Measurements from ENCODE around the gene SPINK2. TPM values are rescaled to one million over a fixed set of nuclear protein-coding genes. Genes with fewer than 3 reads are reported as not detected.

SPINK2 gene
- total RNA-seq, 1 donor from 2014 or later = not detected

DNA sequence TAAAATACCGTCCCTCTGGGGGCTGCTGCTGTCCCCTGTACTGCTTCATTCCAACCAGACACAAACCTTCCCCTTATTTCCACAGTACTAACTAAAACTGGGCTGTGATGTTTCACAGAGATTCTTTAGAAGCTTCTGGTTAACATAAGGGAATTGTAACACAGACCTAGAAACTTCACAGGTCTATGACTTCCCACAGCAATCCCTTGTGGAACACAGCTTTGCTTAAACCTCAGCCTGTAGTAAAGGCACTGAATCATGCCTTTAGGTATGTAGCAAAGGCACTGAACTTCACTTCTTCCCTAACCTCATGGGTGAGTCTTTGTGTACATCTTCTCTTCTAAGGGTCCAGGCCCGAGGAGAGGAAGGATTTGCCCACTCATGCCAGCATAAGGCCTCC lies 49.4 kb downstream of the SPINK2 start:
- H3K27me3 Mint-ChIP-seq (ENCODE audit: insufficient read depth, low read depth) = peaks cover 3% of the 10 kb centered on the region

DNA sequence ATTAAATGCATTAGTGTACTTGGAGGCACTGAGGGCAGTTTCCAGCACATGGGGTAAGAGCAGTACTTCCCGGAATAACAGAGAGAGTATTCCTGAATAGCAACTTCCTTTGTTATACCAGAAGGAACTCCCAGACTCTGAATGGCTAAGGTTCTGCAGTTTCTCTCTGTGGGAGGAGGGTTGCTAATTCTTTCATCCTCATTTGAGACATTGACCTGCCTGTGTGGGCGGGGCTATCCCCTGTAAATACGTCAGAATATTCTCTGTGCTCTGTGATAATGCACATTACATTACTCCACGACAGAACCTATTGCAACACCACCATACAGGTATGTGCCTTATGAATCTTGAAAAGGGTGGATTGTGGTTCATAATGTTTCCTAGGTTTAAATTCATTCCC lies 52.7 kb downstream of the SPINK2 start:
- TF ChIP-seq, protein P1, sequence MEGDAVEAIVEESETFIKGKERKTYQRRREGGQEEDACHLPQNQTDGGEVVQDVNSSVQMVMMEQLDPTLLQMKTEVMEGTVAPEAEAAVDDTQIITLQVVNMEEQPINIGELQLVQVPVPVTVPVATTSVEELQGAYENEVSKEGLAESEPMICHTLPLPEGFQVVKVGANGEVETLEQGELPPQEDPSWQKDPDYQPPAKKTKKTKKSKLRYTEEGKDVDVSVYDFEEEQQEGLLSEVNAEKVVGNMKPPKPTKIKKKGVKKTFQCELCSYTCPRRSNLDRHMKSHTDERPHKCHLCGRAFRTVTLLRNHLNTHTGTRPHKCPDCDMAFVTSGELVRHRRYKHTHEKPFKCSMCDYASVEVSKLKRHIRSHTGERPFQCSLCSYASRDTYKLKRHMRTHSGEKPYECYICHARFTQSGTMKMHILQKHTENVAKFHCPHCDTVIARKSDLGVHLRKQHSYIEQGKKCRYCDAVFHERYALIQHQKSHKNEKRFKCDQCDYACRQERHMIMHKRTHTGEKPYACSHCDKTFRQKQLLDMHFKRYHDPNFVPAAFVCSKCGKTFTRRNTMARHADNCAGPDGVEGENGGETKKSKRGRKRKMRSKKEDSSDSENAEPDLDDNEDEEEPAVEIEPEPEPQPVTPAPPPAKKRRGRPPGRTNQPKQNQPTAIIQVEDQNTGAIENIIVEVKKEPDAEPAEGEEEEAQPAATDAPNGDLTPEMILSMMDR (IDR thresholded peaks at IDR 0.05) = no peak
- TF ChIP-seq EZH2phosphoT487 (IDR thresholded peaks at IDR 0.05) (no peak), EZH2 (IDR thresholded peaks at IDR 0.05) (no peak)
- no peaks in the 10 kb centered on the region for H3K36me3 Mint-ChIP-seq
- Histone ChIP-seq H4K20me1 (ENCODE audit: low read depth) (no peaks in the 10 kb centered on the region), H3K4me2 (peak overlapping the region; percentile 5), H3K9ac (no peak overlapping the region), H3K27ac (no peak overlapping the region), H2AFZ (replicated peaks) (no peak overlapping the region), H3F3A (ENCODE audit: low read depth) (no peaks in the 10 kb centered on the region), H3K79me2 (ENCODE audit: low read depth) (no peaks in the 10 kb centered on the region), H3K4me1 (peaks cover 4% of the 10 kb centered on the region), H3K27me3 (no peaks in the 10 kb centered on the region), H3K4me3 (no peak overlapping the region), H3K9me3 (ENCODE audit: low read depth) (no peaks in the 10 kb centered on the region), H3K36me3 (no peaks in the 10 kb centered on the region)
- no peak overlapping the region for H3K4me3 Mint-ChIP-seq
- DNase-seq (ENCODE audit: low spot score) = no peak
- H3K4me1 Mint-ChIP-seq = peaks cover 6% of the 10 kb centered on the region
- no peaks in the 10 kb centered on the region for H3K27me3 Mint-ChIP-seq (ENCODE audit: insufficient read depth, low read depth)
- H3K27ac Mint-ChIP-seq = no peak overlapping the region
- no peaks in the 10 kb centered on the region for H3K9me3 Mint-ChIP-seq

More for the DNA sequence above, 49.4 kb downstream of the SPINK2 start:
- H3K4me3 ChIP-seq = no peak overlapping the region
- no peaks in the 10 kb centered on the region for H3K9me3 ChIP-seq (ENCODE audit: low read depth)
- no peak overlapping the region for H3K27ac ChIP-seq
- no peaks in the 10 kb centered on the region for H3K36me3 ChIP-seq
- peaks cover 4% of the 10 kb centered on the region for H3K4me1 ChIP-seq
- H4K20me1 ChIP-seq (ENCODE audit: low read depth) = no peaks in the 10 kb centered on the region
- TF ChIP-seq, protein P1 (IDR thresholded peaks at IDR 0.05) = no peak
- TF ChIP-seq EZH2 (IDR thresholded peaks at IDR 0.05) (no peak), EZH2phosphoT487 (IDR thresholded peaks at IDR 0.05) (no peak)
- H3K79me2 ChIP-seq (ENCODE audit: low read depth) = no peaks in the 10 kb centered on the region
- H3K9ac ChIP-seq = no peak overlapping the region
- H3K4me1 Mint-ChIP-seq = peaks cover 3% of the 10 kb centered on the region
- H3K4me3 Mint-ChIP-seq = no peak overlapping the region
- H3K9me3 Mint-ChIP-seq = no peaks in the 10 kb centered on the region
- H3K27me3 ChIP-seq = no peaks in the 10 kb centered on the region
- no peak overlapping the region for H2AFZ ChIP-seq (replicated peaks)
- no peaks in the 10 kb centered on the region for H3F3A ChIP-seq (ENCODE audit: low read depth)
- DNase-seq (ENCODE audit: low spot score) = no peak
- no peaks in the 10 kb centered on the region for H3K36me3 Mint-ChIP-seq
- no peak overlapping the region for H3K27ac Mint-ChIP-seq
- no peak overlapping the region for H3K4me2 ChIP-seq

DNA sequence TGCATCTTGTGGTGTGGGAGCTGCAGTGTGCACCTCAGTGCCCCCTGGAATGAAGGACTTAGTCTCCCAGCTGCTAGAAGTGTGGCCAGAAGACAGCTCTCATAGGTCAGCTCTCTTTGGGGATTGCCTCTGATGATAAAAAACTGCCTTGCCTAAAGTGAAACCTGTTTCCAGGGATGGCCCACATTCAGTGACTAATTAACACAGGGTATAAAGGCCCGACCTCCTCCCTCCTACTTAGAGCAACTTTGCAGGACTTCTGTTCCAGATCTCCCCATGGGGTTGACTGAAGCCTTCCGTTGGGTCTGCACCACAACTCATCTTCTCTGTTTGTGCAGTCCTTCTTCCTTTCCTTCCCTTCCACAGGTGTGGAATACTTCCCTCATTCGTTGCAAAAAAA lies 53.2 kb downstream of the SPINK2 start:
- H3K27ac ChIP-seq = no peak overlapping the region
- no peaks in the 10 kb centered on the region for H4K20me1 ChIP-seq (ENCODE audit: low read depth)
- no peaks in the 10 kb centered on the region for H3K79me2 ChIP-seq (ENCODE audit: low read depth)
- DNase-seq (ENCODE audit: low spot score) = no peak
- Mint-ChIP-seq H3K4me3 (no peak overlapping the region), H3K27ac (no peak overlapping the region), H3K4me1 (peaks cover 6% of the 10 kb centered on the region), H3K27me3 (ENCODE audit: insufficient read depth, low read depth) (no peaks in the 10 kb centered on the region), H3K9me3 (no peaks in the 10 kb centered on the region), H3K36me3 (no peaks in the 10 kb centered on the region)
- no peak overlapping the region for H2AFZ ChIP-seq (replicated peaks)
- no peak overlapping the region for H3K4me3 ChIP-seq
- no peaks in the 10 kb centered on the region for H3K27me3 ChIP-seq
- H3K9me3 ChIP-seq (ENCODE audit: low read depth) = no peaks in the 10 kb centered on the region
- H3K4me1 ChIP-seq = peaks cover 4% of the 10 kb centered on the region
- H3K9ac ChIP-seq = no peak overlapping the region
- peak overlapping the region; percentile 5 for H3K4me2 ChIP-seq
- H3F3A ChIP-seq (ENCODE audit: low read depth) = no peaks in the 10 kb centered on the region
- H3K36me3 ChIP-seq = no peaks in the 10 kb centered on the region
- TF ChIP-seq, protein P1 (IDR thresholded peaks at IDR 0.05) = no peak
- TF ChIP-seq EZH2phosphoT487 (IDR thresholded peaks at IDR 0.05) (no peak), EZH2 (IDR thresholded peaks at IDR 0.05) (no peak)
